KMS-11 (cell line): ENCODE data around the gene LSAMP.

Experiments
- H2AFZ ChIP-seq: fragments of 200-600 bp; sonication (generic); 2 replicates; pipeline ENCODE4 v1.6.1; 2016; ENCODE audit warnings: antibody characterized with exemption, mixed run types, low read depth
- H3K27ac ChIP-seq: fragments of 200-600 bp; sonication (generic); 2 replicates; pipeline ENCODE4 v1.6.1; 2016; ENCODE audit warnings: mild to moderate bottlenecking, mixed run types
- H3K27me3 ChIP-seq: fragments of 200-600 bp; sonication (generic); 2 replicates; pipeline ENCODE4 v1.6.1; 2017; ENCODE audit warnings: mild to moderate bottlenecking, low read depth, mixed run types, moderate library complexity; ENCODE audit not compliant: insufficient read depth
- H3K36me3 ChIP-seq: fragments of 200-600 bp; sonication (generic); 2 replicates; pipeline ENCODE4 v1.6.1; 2017; ENCODE audit warnings: mild to moderate bottlenecking, mixed run types; ENCODE audit not compliant: insufficient read depth
- H3K4me1 ChIP-seq: fragments of 200-600 bp; sonication (generic); 2 replicates; pipeline ENCODE4 v1.6.1; 2016; ENCODE audit warnings: mild to moderate bottlenecking, low read depth, mixed run types; ENCODE audit not compliant: poor library complexity, severe bottlenecking
- H3K4me2 ChIP-seq: fragments of 200-600 bp; sonication (generic); 2 replicates; pipeline ENCODE4 v1.7.0; 2016; ENCODE audit warnings: mild to moderate bottlenecking, mixed run types
- H3K4me3 ChIP-seq: fragments of 200-600 bp; sonication (generic); IDR thresholded peaks from 2 replicates; pipeline ENCODE4 v1.6.1; 2017; ENCODE audit warnings: low read depth, low read length, mixed read lengths; ENCODE audit not compliant: insufficient read depth
- H3K79me2 ChIP-seq: fragments of 200-600 bp; sonication (generic); 2 replicates; pipeline ENCODE4 v1.6.1; 2016; ENCODE audit warnings: low read depth, mixed run types; ENCODE audit not compliant: insufficient read depth
- H3K9ac ChIP-seq: fragments of 200-600 bp; sonication (generic); 2 replicates; pipeline ENCODE4 v1.6.1; 2016; ENCODE audit warnings: mild to moderate bottlenecking, mixed run types
- H4K20me1 ChIP-seq: fragments of 200-600 bp; sonication (generic); 2 replicates; pipeline ENCODE4 v1.6.1; 2016; ENCODE audit warnings: mild to moderate bottlenecking, mixed run types; ENCODE audit not compliant: insufficient read depth
- CTCF ChIP-seq: fragments of 200-600 bp; sonication (generic); conservative IDR thresholded peaks from 2 replicates; pipeline ENCODE4 v1.6.1; 2017; ENCODE audit warnings: low read depth, mild to moderate bottlenecking, antibody characterized with exemption, low read length, moderate library complexity, mixed read lengths

The LSAMP gene

DNA sequence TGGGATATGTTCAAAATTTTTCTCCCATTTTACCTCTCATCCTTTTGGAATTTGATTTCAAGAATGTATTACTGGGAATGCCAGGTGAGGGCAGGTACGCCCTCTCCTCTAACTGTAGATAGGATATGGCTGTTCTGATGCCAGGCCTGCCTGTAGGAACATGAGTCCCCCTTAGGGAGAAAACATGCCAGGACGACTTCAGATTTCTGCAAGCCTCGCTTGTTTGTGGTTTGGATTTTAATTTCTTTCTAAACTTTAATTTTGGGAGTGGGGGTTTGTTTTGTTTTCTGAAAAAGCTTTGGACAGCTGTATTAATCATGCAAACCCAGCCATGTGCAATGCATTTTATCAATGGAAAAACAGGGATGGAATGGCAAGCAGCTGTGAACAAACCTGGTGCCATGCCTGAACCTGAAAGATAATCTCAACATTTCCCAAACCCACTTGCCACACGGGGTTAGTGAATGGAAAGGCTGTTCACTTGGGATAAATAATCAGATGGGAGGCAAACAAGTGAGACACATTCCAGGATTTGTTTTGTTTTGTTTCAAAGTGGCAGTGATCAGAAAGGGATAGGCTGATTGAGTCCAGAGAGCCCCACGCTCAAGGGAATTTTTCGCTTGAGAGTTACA is 614.4 kb downstream of the LSAMP start:
- no peak overlapping the region for H3K4me3 ChIP-seq
- H4K20me1 ChIP-seq = no peaks in the 10 kb centered on the region; the same call in 1 of the 2 replicates
- H3K27ac ChIP-seq = no peak overlapping the region
- H3K79me2 ChIP-seq = no peaks in the 10 kb centered on the region
- no peak for TF ChIP-seq CTCF
- no peaks in the 10 kb centered on the region for H3K36me3 ChIP-seq
- H3K4me1 ChIP-seq = no peaks in the 10 kb centered on the region
- no peak overlapping the region for H3K9ac ChIP-seq
- no peak overlapping the region for H2AFZ ChIP-seq
- H3K27me3 ChIP-seq = no peaks in the 10 kb centered on the region
- H3K4me2 ChIP-seq = no peak overlapping the region

DNA sequence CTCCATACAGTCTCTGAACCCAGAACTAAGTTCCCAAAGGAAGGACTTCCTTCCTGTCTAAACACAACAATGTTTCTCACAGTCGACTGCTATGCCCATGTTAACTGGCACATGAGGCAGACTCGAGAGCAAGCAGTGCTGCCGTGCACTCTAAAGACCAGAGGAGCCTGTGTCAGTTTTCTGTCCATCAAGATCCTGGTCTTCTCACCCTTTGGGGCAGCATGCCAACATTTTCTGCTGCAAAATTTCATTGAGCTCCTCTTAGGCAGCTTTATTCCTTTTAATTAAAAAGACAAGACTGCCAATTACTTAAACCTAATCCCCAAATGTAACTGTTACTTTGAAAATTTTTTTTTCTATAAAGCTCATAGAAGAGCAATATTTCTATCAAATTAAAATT is 616.9 kb downstream of the LSAMP start:
- no peaks in the 10 kb centered on the region for H3K4me1 ChIP-seq
- H3K36me3 ChIP-seq = no peaks in the 10 kb centered on the region
- no peak overlapping the region for H3K4me2 ChIP-seq
- no peak overlapping the region for H3K27ac ChIP-seq
- no peaks in the 10 kb centered on the region for H3K79me2 ChIP-seq
- H3K27me3 ChIP-seq = no peaks in the 10 kb centered on the region
- H3K4me3 ChIP-seq = no peak overlapping the region
- H2AFZ ChIP-seq = no peak overlapping the region
- no peak for TF ChIP-seq CTCF
- no peaks in the 10 kb centered on the region; the same call in 1 of the 2 replicates for H4K20me1 ChIP-seq
- H3K9ac ChIP-seq = no peak overlapping the region

GRCh38 chr3:115827495-115827894 is 617.8 kb downstream of the LSAMP start:
- H3K27me3 ChIP-seq = no peaks in the 10 kb centered on the region
- no peak overlapping the region for H2AFZ ChIP-seq
- H3K79me2 ChIP-seq = no peaks in the 10 kb centered on the region
- H3K9ac ChIP-seq = no peak overlapping the region
- H3K4me3 ChIP-seq = no peak overlapping the region
- H3K4me1 ChIP-seq = no peaks in the 10 kb centered on the region
- no peak for TF ChIP-seq CTCF
- no peak overlapping the region for H3K27ac ChIP-seq
- no peak overlapping the region for H3K4me2 ChIP-seq
- H4K20me1 ChIP-seq = no peaks in the 10 kb centered on the region; the same call in 1 of the 2 replicates
- no peaks in the 10 kb centered on the region for H3K36me3 ChIP-seq

DNA sequence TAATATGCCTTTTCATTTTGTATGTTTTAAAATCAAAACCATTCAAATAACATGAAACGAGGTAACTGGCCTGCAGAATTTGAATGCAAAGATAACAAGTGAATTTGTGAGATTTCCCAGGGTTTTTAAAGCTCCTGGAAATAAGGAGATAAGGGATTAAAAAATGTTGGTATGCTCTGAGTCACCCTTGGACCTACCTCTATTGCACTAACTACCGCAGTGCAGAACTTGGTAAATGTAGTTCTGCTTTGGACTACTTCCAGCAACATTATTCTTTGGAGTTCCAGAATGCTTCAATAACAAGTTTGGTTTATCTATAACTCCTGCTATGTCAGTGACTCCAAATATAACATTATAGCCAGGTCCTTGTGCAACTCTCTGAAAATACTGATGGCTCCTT is 620.2 kb downstream of the LSAMP start:
- no peak overlapping the region for H3K27ac ChIP-seq
- H3K27me3 ChIP-seq = no peaks in the 10 kb centered on the region
- H3K4me2 ChIP-seq = no peak overlapping the region
- TF ChIP-seq CTCF = no peak
- no peaks in the 10 kb centered on the region for H3K36me3 ChIP-seq
- H4K20me1 ChIP-seq = no peaks in the 10 kb centered on the region; the same call in 1 of the 2 replicates
- H3K4me3 ChIP-seq = no peak overlapping the region
- H3K9ac ChIP-seq = no peak overlapping the region
- H3K4me1 ChIP-seq = no peaks in the 10 kb centered on the region
- no peaks in the 10 kb centered on the region for H3K79me2 ChIP-seq
- H2AFZ ChIP-seq = no peak overlapping the region
